SU-DHL-6 (cell line): ENCODE measurements around the gene PCDHGB3.

Experiments
- CTCF ChIP-seq: fragments of 200-600 bp; sonication (generic); IDR thresholded peaks from one replicate; pipeline ENCODE4 v1.5.1; 2017; ENCODE audit warnings: antibody characterized with exemption, mild to moderate bottlenecking, low read length, moderate library complexity; ENCODE audit not compliant: insufficient read depth, poor library complexity, severe bottlenecking
- EZH2phosphoT487 ChIP-seq: fragments of 200-600 bp; sonication (generic), shearing (Covaris generic); conservative IDR thresholded peaks from 2 replicates; pipeline ENCODE4 v1.6.1; 2018; ENCODE audit warnings: mild to moderate bottlenecking, antibody characterized with exemption, low read length, moderate library complexity, mixed read lengths

GRCh38 chr5:141342773-141343172 is 27.3 kb upstream of the PCDHGB3 start:
- no peak for TF ChIP-seq CTCF
- TF ChIP-seq EZH2phosphoT487 = no peak
